Lower leg skin (tissue), 4 donors: ENCODE measurements around the gene GRAMD2B. TPM values are rescaled to one million over a fixed set of nuclear protein-coding genes. Genes with fewer than 3 reads are reported as not detected.
"Not testable (repeated sequence)": the region's sequence is repeated elsewhere in the genome, so short reads cannot be mapped to it uniquely, and the experiment has no call there.

Experiments
- DNase-seq, 2 donors: peaks; one replicate each; pipeline ENCODE4 v3.0.0-alpha.2; 2019; ENCODE audit warnings: low spot score in 2 of 2
- H3K4me3 ChIP-seq: fragments of 200-600 bp; sonication (generic); 2 replicates; pipeline ENCODE4 v1.5.1; 2017; ENCODE audit warnings: mild to moderate bottlenecking, low read depth; ENCODE audit not compliant: poor library complexity, severe bottlenecking
- POLR2A ChIP-seq, 2 donors: fragments of 450-650 bp; IDR thresholded peaks; one replicate each; pipeline ENCODE4 v1.6.1; 2016 to 2017; ENCODE audit warnings: antibody characterized with exemption in 2 of 2, mild to moderate bottlenecking in 1 of 2, moderate library complexity in 1 of 2
- WGBS, 2 donors: methylation state at CpG; one replicate each; pipeline ENCODE4 v1.1.5; 2018; 5-methylcytosine and 5-hydroxymethylcytosine counted together
- intact Hi-C: fragments of 100-400 bp; cut with DNase I; formaldehyde crosslinking; loops from one replicate; pipeline ENCODE4 v1.15.0; 2023; ENCODE audit warnings: low total_unique reads
- total RNA-seq, 4 donors: library from RNA; depleted of rRNA; stranded (reverse); fragments of >200 nt; gene quantifications; one replicate each; pipeline ENCODE4 v1.1.0, GENCODE V29; 2016
- TF ChIP-seq, protein P1 (sequence below), 3 donors: fragments of 450-650 bp; IDR thresholded peaks; one replicate each; pipeline ENCODE4 v1.5.1; 2016; ENCODE audit warnings: antibody characterized with exemption in 3 of 3, mild to moderate bottlenecking in 3 of 3, moderate library complexity in 2 of 3

GRAMD2B gene
- total RNA-seq, 4 donors from 2014 or later = 58.9 to 99.8 (median 75.8) TPM

DNA sequence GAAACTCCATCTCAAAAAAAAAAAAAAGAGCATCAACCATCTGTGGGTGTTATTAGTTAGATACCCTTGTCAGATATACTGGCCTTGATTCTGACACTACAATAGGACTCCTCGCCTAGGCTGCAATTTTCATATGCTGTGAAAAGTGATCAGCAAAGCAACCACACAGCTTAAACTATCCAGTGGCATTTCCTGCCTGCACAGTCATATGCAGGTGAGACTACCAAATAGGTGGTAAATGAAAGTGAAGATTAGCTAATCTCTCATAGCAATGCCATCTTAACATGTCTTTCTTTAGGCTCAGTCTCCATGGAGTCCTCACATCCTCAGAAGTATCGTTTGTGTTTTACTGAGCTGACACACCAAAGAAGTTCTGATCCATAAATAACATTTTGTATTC is 40.8 kb downstream of the GRAMD2B start:
- WGBS, 2 donors = 86 to 92% methylated on average over 2 of the region's 2 CpGs
- intact Hi-C loops = no loop called here
- no peak for DNase-seq
- H3K4me3 ChIP-seq = no peak overlapping the region
- TF ChIP-seq POLR2A (IDR thresholded peaks at IDR 0.05) = no peak
- TF ChIP-seq, protein P1, sequence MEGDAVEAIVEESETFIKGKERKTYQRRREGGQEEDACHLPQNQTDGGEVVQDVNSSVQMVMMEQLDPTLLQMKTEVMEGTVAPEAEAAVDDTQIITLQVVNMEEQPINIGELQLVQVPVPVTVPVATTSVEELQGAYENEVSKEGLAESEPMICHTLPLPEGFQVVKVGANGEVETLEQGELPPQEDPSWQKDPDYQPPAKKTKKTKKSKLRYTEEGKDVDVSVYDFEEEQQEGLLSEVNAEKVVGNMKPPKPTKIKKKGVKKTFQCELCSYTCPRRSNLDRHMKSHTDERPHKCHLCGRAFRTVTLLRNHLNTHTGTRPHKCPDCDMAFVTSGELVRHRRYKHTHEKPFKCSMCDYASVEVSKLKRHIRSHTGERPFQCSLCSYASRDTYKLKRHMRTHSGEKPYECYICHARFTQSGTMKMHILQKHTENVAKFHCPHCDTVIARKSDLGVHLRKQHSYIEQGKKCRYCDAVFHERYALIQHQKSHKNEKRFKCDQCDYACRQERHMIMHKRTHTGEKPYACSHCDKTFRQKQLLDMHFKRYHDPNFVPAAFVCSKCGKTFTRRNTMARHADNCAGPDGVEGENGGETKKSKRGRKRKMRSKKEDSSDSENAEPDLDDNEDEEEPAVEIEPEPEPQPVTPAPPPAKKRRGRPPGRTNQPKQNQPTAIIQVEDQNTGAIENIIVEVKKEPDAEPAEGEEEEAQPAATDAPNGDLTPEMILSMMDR (IDR thresholded peaks at IDR 0.05) = no peak

DNA sequence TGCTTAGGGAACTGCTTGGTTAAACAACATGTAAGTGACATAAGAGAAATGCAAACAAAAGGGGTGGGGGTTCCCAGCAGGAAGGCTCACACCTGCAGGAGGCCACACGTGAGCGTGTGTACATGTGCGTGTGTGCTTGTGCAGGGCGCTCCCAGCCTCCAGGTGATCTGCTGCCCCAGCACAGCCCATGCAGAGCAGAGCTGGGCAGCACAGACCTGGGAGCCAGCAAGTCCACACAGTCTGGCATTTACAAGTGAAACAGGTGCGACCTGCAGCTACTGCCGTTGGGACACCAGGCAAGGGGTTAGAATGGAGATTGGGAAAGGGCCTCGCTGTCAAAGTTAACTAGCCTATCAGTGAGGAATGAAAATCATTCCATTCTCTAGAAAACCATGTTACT is 41.8 kb downstream of the GRAMD2B start:
- intact Hi-C loops = no loop called here
- no peak for DNase-seq
- TF ChIP-seq, protein P1 (IDR thresholded peaks at IDR 0.05) = no peak
- no peak for TF ChIP-seq POLR2A (IDR thresholded peaks at IDR 0.05)
- H3K4me3 ChIP-seq = no peak overlapping the region
- WGBS, 2 donors = 73 to 78% methylated on average over 7 of the region's 7 CpGs

DNA sequence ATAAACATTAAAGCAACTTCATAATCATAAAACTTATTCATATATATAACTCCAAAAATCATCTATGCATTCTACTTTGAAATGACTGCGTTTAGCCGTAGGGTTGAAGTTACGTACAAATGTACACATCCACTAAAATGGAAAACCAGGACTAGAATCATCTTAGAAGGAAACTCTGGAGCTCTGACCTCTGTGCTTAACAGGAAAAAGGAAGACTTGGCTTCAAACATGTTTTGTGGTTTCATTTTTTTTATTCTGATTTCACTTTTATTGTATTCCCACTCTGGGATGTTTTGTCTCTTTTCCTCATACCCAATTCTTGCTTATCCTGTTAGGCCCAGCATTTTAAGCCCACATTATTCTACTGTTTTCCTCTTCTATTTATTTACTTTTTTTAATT is 44.9 kb downstream of the GRAMD2B start:
- DNase-seq = no peak
- 78 to 87% methylated on average over 3 of the region's 3 CpGs for WGBS, 2 donors
- TF ChIP-seq, protein P1 (IDR thresholded peaks at IDR 0.05) = no peak
- no peak for TF ChIP-seq POLR2A (IDR thresholded peaks at IDR 0.05)
- H3K4me3 ChIP-seq = no peak overlapping the region
- intact Hi-C loops = no loop called here

DNA sequence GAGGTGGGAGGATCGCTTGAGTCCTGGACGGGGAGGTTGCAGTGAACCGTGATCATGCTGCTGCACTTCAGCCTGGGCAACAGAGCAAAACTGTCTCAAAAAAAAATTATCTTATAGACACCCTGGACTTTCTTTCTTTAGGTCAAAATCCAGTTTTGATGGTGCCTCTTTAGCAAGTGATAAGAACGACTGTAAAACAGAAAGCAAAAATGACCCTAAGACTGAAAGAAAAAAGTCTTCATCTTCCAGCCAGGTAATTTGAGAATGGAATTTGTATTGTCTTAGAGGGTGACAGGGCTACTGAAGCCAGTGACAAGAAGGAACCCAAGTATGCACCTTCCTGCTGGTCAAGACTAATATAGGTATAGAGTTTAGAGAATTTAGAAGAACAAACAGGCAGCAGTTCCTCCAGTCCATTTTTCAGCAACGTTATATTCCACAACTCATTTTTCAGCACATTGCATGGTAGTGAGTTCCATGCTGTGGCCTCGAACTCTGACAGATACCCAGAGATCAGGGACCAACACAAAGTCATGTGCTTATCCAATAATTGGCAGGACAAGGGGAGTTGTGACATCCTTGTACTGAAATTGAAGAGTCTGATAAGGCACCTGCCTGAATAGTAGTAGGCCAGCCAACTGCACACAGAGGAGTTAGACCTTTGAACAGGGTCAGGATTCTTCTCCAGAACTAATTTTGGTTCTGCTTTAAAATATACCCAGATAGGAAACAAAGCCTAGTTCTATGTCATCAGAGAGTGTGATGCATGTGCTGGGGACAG is 46.5 kb downstream of the GRAMD2B start:
- TF ChIP-seq POLR2A (IDR thresholded peaks at IDR 0.05) = no peak
- TF ChIP-seq, protein P1 (IDR thresholded peaks at IDR 0.05) = no peak
- 92 to 97% methylated on average over 6 of the region's 6 CpGs for WGBS, 2 donors
- intact Hi-C loops = no loop called here
- DNase-seq = no peak
- no peak overlapping the region for H3K4me3 ChIP-seq

DNA sequence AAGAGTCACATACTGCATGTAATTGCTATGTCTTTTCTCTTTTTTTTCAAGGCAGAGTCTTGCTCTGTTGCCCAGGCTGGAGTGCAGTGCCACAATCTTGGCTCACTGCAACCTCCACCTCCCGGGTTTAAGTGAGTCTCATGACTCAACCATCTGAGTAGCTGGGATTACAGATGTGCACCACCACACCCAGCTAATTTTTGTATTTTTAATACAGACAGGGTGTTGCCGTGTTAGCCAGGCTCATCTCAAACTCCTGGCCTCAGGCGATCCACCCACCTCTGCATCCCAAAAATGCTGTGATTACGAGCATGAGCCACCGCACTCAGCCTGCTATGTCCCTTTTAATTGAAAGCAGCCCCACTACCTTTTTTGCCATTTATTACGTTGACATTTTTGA is 47.3 kb downstream of the GRAMD2B start:
- intact Hi-C loops, H3K4me3 ChIP-seq, DNase-seq: not testable (repeated sequence)
- WGBS, 2 donors = 42 to 44% methylated on average over 6 of the region's 6 CpGs

DNA sequence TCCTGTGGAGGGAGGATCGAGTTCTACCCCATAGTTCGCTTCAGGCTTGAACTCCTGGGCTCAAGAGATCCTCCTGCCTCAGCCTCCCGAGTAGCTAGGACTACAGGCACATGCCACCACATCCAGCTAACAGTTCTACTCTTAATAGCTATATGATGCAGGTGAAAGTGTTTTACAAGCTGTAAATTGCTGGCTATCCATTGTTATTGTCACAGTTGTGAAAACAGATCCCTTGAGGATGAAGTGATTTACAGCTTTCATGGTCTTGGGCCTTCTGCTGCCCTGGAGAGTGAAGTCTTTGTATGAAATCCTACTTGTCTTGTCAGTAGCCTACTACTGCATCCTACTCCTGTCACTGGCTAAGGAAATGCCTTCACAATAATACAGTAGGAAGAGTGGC is 48.0 kb downstream of the GRAMD2B start:
- no peak for DNase-seq
- WGBS, 2 donors = 78 to 79% methylated on average over 3 of the region's 3 CpGs
- TF ChIP-seq, protein P1 (IDR thresholded peaks at IDR 0.05) = no peak
- TF ChIP-seq POLR2A (IDR thresholded peaks at IDR 0.05) = no peak
- no peak overlapping the region for H3K4me3 ChIP-seq
- intact Hi-C loops = no loop called here
